Esophagus muscularis mucosa (tissue), 3 donors: ENCODE results near the gene PRKAA2.

Experiments
- EP300 ChIP-seq: sonication (generic); formaldehyde crosslinking; IDR thresholded peaks from one replicate; pipeline ENCODE4 v1.6.1; 2017; ENCODE audit warnings: antibody characterized with exemption
- TF ChIP-seq, protein P1 (sequence below), 3 experiments: fragments of 200-600 bp in 2 of 3; fragments of 450-650 bp in 1 of 3; sonication (generic) in 2 of 3; IDR thresholded peaks; one replicate each; pipeline ENCODE4 v1.5.1; 2017 to 2019; ENCODE audit warnings: antibody characterized with exemption in 3 of 3, mild to moderate bottlenecking in 2 of 3, moderate library complexity in 1 of 3

DNA sequence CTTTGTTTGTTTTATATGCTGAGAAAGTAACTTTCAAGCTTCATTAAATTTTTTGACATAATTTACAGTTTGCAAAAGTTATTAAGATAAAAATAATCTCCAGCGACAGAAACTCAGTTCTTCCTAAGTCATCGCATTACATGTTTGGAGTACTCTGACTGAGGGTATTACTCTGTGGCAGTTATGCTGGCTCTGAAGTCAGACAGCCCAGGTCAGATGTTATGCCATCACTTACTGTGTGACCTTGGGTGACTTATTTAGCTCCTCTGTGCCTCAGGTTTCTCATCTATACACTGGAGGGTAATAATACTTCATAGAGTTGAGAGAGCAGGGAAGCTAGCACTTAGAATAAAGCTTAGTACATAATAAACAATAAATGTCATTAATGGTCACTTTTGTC lies 26.4 kb downstream of the PRKAA2 start:
- no peak for TF ChIP-seq EP300
- TF ChIP-seq, protein P1, sequence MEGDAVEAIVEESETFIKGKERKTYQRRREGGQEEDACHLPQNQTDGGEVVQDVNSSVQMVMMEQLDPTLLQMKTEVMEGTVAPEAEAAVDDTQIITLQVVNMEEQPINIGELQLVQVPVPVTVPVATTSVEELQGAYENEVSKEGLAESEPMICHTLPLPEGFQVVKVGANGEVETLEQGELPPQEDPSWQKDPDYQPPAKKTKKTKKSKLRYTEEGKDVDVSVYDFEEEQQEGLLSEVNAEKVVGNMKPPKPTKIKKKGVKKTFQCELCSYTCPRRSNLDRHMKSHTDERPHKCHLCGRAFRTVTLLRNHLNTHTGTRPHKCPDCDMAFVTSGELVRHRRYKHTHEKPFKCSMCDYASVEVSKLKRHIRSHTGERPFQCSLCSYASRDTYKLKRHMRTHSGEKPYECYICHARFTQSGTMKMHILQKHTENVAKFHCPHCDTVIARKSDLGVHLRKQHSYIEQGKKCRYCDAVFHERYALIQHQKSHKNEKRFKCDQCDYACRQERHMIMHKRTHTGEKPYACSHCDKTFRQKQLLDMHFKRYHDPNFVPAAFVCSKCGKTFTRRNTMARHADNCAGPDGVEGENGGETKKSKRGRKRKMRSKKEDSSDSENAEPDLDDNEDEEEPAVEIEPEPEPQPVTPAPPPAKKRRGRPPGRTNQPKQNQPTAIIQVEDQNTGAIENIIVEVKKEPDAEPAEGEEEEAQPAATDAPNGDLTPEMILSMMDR (IDR thresholded peaks at IDR 0.05), result no peak
